Right lobe of liver (tissue), 4 donors: Measurements from ENCODE around the gene LRBA.

ENCODE experiments used
- POLR2A ChIP-seq: fragments of 450-650 bp; IDR thresholded peaks from one replicate; pipeline ENCODE4 v1.6.1; 2017; ENCODE audit warnings: antibody characterized with exemption, mild to moderate bottlenecking
- TF ChIP-seq, protein P1 (sequence below), 4 donors: fragments of 200-600 bp in 3 of 4; fragments of 450-650 bp in 1 of 4; IDR thresholded peaks; one replicate each; pipeline versions ENCODE4 v1.5.1 to v1.8.0; 2016 to 2022; ENCODE audit warnings: antibody characterized with exemption in 4 of 4, mild to moderate bottlenecking in 2 of 4
- donor health status: DM: no; HTN: no; CAD: no.
- donor health status: DM: no; HTN: no; CAD: no.
- donor health status: DM: no; HTN: yes; CAD: no.

DNA sequence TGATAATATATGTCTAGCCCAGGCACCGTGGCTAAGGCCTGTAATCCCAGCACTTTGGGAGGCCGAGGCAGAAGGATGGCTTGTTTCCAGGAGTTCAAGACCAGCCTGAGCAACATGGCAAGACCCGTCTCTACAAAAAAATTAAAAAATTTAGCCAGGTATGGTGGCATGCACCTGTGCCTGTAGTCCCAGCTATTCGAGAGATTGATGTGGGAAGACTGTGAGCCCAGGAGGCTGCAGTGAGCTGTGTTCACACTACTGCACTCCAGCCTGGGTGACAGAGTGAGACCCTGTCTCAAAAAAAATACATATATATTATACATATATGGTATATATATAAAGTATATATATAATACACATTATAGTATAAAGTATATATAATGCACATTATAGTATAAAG lies 595.1 kb downstream of the LRBA start:
- TF ChIP-seq, protein P1, sequence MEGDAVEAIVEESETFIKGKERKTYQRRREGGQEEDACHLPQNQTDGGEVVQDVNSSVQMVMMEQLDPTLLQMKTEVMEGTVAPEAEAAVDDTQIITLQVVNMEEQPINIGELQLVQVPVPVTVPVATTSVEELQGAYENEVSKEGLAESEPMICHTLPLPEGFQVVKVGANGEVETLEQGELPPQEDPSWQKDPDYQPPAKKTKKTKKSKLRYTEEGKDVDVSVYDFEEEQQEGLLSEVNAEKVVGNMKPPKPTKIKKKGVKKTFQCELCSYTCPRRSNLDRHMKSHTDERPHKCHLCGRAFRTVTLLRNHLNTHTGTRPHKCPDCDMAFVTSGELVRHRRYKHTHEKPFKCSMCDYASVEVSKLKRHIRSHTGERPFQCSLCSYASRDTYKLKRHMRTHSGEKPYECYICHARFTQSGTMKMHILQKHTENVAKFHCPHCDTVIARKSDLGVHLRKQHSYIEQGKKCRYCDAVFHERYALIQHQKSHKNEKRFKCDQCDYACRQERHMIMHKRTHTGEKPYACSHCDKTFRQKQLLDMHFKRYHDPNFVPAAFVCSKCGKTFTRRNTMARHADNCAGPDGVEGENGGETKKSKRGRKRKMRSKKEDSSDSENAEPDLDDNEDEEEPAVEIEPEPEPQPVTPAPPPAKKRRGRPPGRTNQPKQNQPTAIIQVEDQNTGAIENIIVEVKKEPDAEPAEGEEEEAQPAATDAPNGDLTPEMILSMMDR (IDR thresholded peaks at IDR 0.05) = no peak
- no peak for TF ChIP-seq POLR2A
